Activated naive CD8-positive, alpha-beta T cell treated with anti-CD3 and anti-CD28 coated beads for 36 hours (primary cell): ENCODE results near the gene MBP. TPM values are rescaled to one million over a fixed set of nuclear protein-coding genes. Genes with fewer than 3 reads are reported as not detected.

Experiments
- DNase-seq: peaks from one replicate; pipeline ENCODE4 v3.0.0; 2021
- H3K27ac Mint-ChIP-seq: one replicate; pipeline ENCODE4 v1.8.0; 2022; ENCODE audit warnings: mild to moderate bottlenecking, moderate library complexity, mixed read lengths
- H3K27me3 Mint-ChIP-seq: one replicate; pipeline ENCODE4 v1.8.0; 2022; ENCODE audit warnings: mild to moderate bottlenecking, mixed read lengths
- H3K36me3 Mint-ChIP-seq: one replicate; pipeline ENCODE4 v1.8.0; 2021; ENCODE audit warnings: mild to moderate bottlenecking, mixed read lengths
- H3K4me1 Mint-ChIP-seq: one replicate; pipeline ENCODE4 v1.8.0; 2021; ENCODE audit warnings: mixed read lengths
- H3K4me3 Mint-ChIP-seq: one replicate; pipeline ENCODE4 v1.8.0; 2022; ENCODE audit warnings: mild to moderate bottlenecking, moderate library complexity, mixed read lengths
- H3K9me3 Mint-ChIP-seq: one replicate; pipeline ENCODE4 v1.8.0; 2022; ENCODE audit warnings: mixed read lengths
- total RNA-seq, 2 experiments: library from RNA; stranded (reverse); gene quantifications; one replicate each; pipeline ENCODE4 v1.2.3, GENCODE V29; 2021

Gene MBP
- total RNA-seq, 2 experiments from 2014 or later = 41.2 to 45.9 TPM

DNA sequence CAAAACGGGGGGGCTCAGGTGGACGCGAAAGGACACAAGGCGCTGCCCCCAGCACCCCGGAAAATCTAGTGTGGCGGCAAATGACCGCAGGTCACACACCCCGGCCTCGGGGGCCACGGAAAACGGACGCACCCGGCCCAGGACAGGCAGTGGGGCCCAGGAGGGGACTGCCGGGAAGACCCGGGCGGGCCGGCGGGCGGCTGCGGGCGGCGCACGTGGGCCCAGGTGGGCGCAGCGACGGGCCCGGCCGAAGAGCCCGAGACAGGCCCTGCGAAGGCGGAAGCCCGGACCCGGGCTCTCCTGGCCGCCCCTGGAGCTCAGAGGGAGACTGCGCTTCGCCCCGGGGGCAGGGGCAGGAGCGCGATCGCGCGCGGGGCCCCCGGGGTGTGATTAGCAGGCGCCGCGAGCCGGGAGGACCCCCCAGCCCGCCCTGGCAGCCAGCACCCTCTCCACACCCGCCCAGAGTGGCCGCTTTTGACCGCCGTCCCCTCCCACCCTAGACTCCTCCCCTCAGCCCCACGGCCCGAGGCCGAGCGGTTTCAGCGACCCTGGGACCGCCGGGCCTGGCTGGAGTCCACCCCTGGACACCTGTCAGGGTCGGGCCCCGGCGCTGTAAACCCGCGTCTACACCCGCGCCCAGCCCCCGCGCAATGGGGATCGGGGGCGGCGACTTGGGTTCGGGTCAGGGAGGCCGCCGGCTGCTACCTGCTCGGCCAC lies 773 bp downstream of the MBP start:
- DNase-seq = peak; percentile 49
- no peaks in the 10 kb centered on the region for H3K9me3 Mint-ChIP-seq
- peaks cover 39% of the 10 kb centered on the region for H3K36me3 Mint-ChIP-seq
- H3K4me3 Mint-ChIP-seq = peak overlapping the region; percentile 99
- no peaks in the 10 kb centered on the region for H3K27me3 Mint-ChIP-seq
- peaks cover 49% of the 10 kb centered on the region for H3K4me1 Mint-ChIP-seq
- H3K27ac Mint-ChIP-seq = peak overlapping the region; percentile 96

DNA sequence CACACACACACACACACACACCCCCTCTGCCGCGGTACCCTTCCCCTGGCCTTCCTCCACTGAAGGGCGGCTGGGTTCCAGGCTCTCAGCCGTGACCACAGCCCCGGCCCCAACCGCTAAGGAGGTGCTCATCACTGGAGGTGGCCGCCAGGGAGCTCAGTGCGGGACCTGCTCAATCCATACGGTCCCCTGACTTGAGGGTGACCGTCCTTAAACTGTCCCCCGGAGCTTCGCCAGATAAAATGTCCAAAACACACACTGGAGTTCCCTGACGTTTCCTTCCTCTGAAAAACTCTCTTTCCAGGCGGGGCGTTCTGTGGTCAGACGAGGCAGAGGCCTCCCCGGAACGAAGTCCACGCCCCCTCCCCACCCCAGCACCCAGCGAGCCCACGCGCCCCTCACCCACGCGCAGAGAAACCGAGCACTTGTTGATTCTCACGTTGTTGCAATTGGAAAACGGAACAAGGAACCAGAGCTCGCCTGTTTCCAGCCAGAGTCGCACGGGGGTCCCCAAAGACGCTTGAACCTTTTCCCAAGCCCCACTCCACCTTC lies 1.4 kb downstream of the MBP start:
- Mint-ChIP-seq H3K9me3 (no peaks in the 10 kb centered on the region), H3K4me1 (peaks cover 55% of the 10 kb centered on the region), H3K36me3 (peaks cover 44% of the 10 kb centered on the region), H3K4me3 (peak overlapping the region; percentile 99), H3K27me3 (no peaks in the 10 kb centered on the region), H3K27ac (peak overlapping the region; percentile 96)
- DNase-seq = peak; percentile 50

DNA sequence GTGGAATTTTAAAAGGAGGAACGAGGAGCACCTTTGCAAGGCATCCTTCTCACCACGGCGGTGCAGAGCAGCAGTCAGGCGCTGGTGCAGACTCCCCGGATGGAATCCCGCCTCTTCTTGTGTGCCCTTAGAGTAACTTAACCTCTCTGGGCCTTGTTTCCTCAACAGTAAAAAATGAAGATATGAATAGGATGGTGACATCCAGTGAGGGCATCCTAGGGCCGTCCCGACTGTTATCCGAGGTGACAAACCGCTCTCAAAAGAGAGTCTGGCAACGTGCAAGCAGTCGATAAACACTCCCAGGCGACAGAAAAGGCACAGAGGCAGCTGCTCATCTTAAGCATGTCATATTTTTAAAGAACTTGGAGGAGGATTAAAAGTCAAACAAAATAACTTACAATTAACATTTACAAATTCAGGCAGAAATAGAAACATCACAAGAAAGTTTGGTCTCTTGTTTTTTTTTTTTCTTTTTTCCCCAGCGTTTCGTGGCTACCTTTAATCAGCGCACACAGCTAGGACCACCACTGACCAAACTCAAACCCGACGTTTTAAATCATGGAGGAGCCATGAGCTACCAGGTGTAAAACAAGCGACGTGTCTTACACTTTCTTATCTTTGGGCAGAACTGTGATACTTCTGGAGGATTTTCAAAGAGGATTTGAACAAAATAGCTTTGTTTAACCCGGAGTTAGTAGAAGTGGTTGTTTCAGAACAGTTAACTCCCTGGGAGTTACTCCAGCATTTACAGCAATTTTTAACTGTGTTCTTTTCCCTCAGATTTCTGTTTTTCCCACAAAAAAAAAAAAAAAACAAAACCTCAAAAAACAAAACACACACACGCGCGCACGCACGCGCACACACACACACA lies 2.1 kb downstream of the MBP start:
- peak overlapping the region; percentile 99 for H3K4me3 Mint-ChIP-seq
- DNase-seq = no peak
- H3K4me1 Mint-ChIP-seq = peaks cover 62% of the 10 kb centered on the region
- peaks cover 50% of the 10 kb centered on the region for H3K36me3 Mint-ChIP-seq
- peak overlapping the region; percentile 96 for H3K27ac Mint-ChIP-seq
- H3K9me3 Mint-ChIP-seq = no peaks in the 10 kb centered on the region
- no peaks in the 10 kb centered on the region for H3K27me3 Mint-ChIP-seq

DNA sequence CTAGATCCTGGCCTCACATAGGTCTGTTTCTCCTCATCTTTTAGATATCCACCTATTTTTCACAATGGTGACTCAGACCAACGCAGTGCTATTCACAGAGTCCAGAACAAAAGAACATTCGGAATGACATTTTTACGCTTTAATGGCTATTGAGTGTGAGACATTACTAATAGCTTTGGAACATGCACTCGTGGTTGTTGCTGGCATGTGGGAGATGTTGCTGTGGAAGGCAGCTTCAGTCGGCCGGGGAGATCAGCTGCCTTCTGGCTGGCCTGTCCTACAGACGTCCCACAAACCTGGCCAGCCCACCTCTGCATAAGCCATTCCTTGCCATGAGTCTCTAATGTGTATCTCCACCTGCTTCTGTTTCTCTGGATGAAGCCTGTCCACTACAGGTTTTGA lies 3.4 kb downstream of the MBP start:
- Mint-ChIP-seq H3K9me3 (no peaks in the 10 kb centered on the region), H3K27ac (peak overlapping the region; percentile 57), H3K36me3 (peaks cover 51% of the 10 kb centered on the region), H3K27me3 (no peaks in the 10 kb centered on the region), H3K4me1 (peaks cover 62% of the 10 kb centered on the region), H3K4me3 (peak overlapping the region; percentile 32)
- DNase-seq = no peak

DNA sequence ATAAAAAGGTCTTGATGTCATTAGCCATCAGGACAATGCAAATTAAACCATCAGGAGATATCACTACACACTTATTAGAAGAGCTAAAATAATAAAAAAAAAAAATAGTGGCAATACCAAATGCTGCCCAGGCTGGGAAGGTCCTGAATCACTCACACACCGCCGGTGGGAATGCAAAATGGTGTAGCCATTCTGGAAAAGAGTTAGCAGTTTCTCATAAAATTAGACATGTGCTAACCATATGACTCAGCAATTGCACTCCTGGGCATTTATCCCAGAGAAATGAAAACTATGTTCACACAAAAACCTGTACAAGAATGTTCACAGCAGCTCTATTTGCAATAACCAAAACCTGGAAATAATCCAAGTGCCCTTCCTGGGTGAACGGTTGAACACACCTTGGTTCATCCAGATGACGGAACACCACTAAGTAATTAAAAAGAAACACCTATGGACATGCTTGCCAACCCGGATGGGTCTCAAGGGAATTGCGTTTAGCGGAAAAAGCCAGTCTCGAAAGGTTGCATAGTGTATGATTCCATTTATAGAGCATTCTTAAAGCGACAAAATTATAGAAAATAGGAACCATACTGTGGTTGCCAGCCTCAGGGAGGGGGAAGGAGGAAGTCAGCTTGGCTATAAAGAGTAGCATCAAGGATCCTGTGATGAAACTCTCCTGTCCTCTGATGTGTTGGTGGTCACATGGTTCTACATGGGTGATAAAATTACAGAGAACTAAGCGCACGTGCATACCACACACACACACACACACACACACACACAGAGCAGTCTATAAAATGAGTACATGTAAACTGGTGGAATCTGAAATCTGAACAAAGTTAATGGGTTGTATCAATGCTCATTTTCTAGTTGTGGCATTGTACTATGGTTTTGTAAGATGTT lies 4.6 kb downstream of the MBP start:
- no peak for DNase-seq
- H3K4me3 Mint-ChIP-seq = peak overlapping the region; percentile 54
- peaks cover 64% of the 10 kb centered on the region for H3K4me1 Mint-ChIP-seq
- peak overlapping the region; percentile 60 for H3K27ac Mint-ChIP-seq
- H3K36me3 Mint-ChIP-seq = peaks cover 57% of the 10 kb centered on the region
- no peaks in the 10 kb centered on the region for H3K9me3 Mint-ChIP-seq
- no peaks in the 10 kb centered on the region for H3K27me3 Mint-ChIP-seq

DNA sequence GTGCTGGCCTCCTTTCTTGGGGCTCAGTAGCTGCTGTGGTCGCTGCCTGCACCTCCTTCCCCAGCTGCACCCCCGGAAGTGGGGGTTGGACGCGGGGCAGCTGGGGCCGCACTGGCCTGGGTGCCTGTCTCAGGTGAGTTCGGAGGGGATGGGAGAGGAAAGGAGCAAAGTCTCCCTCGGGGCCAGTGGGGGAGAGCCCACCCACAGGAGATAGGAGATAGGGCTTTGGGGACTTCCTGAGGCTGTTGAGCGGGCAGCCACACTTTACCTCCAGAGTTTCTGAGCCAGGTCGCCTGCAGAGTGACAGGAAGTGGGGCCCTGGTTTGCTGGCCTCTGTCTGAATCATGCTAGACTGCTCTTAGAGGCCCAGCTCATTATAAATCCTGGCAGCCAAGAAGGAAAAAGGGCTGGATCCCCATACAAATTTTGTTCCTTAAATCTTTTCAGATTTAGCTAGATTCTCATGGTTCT lies 8.1 kb downstream of the MBP start:
- Mint-ChIP-seq H3K27me3 (no peaks in the 10 kb centered on the region), H3K4me1 (peaks cover 70% of the 10 kb centered on the region), H3K4me3 (peak overlapping the region; percentile 77), H3K27ac (peak overlapping the region; percentile 88), H3K36me3 (peaks cover 48% of the 10 kb centered on the region), H3K9me3 (no peaks in the 10 kb centered on the region)
- peak; percentile 67 for DNase-seq

DNA sequence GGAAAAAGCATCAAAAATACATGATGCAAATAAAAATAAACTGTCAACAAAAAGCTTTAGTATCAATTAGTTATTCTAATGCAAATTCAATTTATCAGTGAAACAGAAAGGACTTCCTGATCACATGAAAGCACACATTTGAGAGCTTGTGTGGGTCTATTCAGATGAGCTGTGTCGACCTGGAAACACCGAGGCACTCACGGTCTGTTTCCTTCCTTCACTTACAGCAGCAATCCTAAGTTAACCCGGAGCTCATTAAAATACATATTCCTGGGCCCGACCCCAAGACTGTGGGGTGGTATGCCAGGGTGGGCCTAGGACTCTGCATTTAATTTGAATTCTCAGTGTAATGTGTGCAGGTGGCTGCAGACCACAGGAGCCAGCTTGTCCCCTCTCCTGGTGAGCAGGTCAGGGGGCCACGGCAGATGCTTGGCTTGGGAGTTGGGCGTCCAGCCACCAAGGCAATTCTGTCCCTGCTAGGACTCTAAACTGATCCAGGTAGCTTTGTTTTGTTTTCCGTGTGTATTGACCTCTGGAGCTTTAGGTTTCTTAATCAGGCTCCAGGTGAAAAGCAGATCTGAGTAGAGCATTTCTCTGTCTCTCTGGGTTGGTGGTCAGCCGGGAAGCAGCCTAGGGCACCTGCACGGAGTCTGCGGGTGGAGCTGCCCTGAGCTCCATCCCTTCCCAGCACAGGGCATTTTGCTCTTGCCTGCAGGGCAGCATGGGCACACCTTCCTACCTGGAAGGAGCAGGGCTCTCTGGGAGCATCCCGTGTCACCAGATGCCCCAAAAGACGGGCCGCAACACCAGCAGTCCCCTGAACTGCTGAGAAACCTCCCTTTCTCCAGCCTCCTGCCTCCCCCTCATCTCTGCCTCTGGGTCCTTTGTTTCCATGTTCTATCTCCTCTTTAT lies 9.0 kb downstream of the MBP start:
- peak overlapping the region; percentile 77 for H3K4me3 Mint-ChIP-seq
- H3K9me3 Mint-ChIP-seq = no peaks in the 10 kb centered on the region
- DNase-seq = no peak
- peaks cover 46% of the 10 kb centered on the region for H3K36me3 Mint-ChIP-seq
- peaks cover 64% of the 10 kb centered on the region for H3K4me1 Mint-ChIP-seq
- H3K27me3 Mint-ChIP-seq = no peaks in the 10 kb centered on the region
- H3K27ac Mint-ChIP-seq = peak overlapping the region; percentile 88

DNA sequence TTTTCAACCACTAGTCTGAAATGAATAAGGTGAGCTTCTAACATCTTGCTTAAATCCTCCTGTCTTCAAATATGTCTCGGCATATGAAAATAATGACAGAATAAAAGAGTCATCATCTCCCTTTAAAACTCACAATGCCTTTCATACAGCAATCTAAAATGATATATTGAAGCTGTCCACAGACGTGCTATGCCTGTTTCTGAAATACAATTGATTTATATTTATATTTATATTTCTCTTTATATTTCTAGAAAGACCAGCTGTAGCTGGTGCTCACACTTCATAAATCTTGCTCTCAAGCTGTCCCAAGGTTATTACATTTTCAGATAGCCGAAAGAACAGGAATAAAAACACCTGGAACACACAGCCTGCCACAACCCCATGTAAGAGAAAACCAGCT lies 11.1 kb downstream of the MBP start:
- Mint-ChIP-seq H3K36me3 (peaks cover 38% of the 10 kb centered on the region), H3K4me1 (peaks cover 51% of the 10 kb centered on the region), H3K9me3 (peaks cover 2% of the 10 kb centered on the region), H3K4me3 (no peak overlapping the region), H3K27ac (no peak overlapping the region), H3K27me3 (no peaks in the 10 kb centered on the region)
- no peak for DNase-seq

DNA sequence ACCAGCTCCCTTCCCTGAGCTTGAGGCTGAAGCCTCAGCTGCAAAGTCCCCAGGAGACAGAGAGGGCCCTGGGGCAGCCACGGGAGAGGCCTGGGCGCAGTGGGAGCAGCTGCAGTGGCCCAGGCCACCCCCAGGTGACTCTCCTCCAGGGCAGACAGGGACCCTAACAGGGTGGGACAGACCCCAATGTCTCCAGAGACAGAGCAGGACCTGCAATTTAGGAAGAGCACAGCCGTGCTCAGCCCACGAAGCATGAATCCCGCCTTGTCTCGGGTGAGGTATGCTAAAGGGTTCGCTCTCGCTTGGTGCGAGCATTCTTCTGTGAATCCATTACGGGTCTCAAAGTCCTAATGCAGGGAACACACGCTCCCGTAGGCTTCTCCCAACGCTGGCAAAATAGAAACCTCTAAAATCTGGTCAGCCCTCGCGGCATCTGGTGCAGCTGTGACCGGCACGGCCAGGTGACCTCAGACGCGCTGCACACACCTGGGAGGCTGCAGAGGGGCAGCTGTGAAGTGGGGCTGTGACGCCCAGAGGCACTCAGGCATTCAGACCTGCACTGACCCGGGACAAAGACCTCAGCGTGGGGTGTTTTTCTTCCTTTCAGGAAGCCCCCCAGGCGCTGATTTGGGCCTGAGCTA lies 12.6 kb downstream of the MBP start:
- Mint-ChIP-seq H3K27me3 (no peaks in the 10 kb centered on the region), H3K4me3 (no peak overlapping the region), H3K4me1 (peaks cover 48% of the 10 kb centered on the region), H3K27ac (no peak overlapping the region), H3K9me3 (peaks cover 6% of the 10 kb centered on the region), H3K36me3 (peaks cover 45% of the 10 kb centered on the region)
- no peak for DNase-seq

DNA sequence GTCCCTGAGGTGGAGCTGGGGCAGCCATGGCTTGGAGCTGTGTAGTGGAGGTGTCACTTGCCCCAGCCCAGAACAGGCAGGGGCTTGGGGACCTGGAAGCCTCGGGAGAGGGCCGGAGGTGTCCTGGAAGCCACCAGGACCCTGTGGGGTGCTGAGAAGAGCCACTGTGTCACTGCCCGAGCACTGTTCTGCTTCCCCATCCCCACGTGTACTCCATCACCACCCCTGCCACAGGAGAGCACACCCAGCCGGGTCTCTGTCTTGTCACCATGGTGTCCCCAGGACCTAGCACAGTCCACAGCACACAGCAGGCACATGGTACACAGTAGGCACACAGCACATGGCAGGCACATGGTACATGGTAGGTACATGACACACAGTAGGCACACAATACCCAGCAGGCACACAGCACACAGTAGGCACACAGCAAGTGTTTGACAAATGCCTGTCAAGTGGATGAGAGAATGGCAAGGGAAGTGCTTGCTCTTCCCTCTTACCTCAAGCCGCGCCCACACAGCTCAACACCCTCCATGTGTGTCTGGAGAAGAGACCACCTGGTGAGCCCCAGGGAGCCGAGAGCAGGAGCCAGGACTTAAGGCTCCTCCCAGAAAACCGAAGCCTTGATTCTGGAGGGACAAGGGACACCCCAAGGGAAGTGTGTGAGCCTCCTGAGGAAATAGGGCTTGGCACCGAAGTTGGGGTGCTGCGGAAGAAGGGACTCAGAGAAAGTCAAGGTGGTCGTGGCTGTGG lies 13.3 kb downstream of the MBP start:
- Mint-ChIP-seq H3K27ac (peak overlapping the region; percentile 38), H3K9me3 (peaks cover 6% of the 10 kb centered on the region), H3K36me3 (peaks cover 48% of the 10 kb centered on the region), H3K4me3 (no peak overlapping the region), H3K4me1 (peaks cover 51% of the 10 kb centered on the region), H3K27me3 (no peaks in the 10 kb centered on the region)
- DNase-seq = no peak

DNA sequence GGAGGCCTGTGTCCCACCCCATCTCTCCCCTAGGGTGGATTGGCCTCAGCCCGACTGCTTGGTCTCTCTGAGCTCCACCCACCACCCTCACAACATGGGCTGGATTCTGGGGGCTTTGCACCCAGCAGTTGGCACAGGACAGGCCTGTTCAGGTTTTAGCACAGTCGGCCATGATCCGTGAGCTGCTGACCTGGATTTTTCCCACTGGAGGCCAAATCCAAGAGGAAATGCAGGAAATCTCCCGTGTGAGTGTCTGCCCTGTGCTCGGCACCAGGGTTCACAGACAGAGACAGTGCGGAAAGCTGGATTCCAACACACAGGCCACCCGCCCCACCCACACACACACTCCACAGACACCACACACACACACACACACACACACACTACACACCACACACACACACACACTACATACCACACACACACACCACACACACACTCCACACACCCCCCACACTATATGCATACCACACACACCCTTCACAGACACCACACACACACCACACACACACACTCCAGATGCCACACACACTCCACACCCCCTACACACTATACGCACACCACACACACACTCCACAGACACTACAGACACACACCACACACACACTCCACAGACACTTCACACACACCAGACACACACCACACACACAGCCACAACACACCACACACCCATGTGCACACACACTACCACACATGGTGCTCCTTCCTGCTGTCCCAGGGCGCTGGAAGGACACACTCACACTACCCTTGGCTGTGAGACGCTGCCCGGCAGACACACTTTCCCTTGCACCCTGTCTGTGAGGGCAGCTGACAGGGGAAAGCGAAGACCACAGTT lies 14.1 kb downstream of the MBP start:
- H3K27me3 Mint-ChIP-seq = no peaks in the 10 kb centered on the region
- H3K27ac Mint-ChIP-seq = peak overlapping the region; percentile 32
- H3K4me3 Mint-ChIP-seq = no peak overlapping the region
- H3K9me3 Mint-ChIP-seq = peaks cover 6% of the 10 kb centered on the region
- DNase-seq = no peak
- peaks cover 50% of the 10 kb centered on the region for H3K4me1 Mint-ChIP-seq
- peaks cover 50% of the 10 kb centered on the region for H3K36me3 Mint-ChIP-seq
